ENCODE data around the gene KLHL29.

DNA sequence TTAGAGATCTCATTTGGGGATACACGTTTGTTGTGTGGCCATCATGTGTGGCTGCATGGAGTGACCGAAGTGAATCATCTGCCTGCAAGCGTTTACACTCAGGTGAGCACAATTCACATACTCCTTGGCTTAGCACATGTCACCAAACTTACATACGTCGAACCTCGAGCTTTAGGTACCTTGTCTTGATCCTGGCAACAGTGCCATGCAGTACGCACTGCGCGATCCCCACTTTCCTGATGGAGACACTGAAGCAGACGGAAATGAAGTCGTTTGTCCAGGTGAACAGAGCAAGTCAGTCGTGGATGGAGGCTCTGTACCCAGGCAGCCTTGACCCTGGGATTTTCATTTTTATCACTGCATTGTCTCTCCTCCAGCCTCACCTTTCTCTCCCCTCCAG is 32.3 kb downstream of the KLHL29 start:
- TF ChIP-seq, protein P1, sequence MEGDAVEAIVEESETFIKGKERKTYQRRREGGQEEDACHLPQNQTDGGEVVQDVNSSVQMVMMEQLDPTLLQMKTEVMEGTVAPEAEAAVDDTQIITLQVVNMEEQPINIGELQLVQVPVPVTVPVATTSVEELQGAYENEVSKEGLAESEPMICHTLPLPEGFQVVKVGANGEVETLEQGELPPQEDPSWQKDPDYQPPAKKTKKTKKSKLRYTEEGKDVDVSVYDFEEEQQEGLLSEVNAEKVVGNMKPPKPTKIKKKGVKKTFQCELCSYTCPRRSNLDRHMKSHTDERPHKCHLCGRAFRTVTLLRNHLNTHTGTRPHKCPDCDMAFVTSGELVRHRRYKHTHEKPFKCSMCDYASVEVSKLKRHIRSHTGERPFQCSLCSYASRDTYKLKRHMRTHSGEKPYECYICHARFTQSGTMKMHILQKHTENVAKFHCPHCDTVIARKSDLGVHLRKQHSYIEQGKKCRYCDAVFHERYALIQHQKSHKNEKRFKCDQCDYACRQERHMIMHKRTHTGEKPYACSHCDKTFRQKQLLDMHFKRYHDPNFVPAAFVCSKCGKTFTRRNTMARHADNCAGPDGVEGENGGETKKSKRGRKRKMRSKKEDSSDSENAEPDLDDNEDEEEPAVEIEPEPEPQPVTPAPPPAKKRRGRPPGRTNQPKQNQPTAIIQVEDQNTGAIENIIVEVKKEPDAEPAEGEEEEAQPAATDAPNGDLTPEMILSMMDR (IDR thresholded peaks at IDR 0.05) = no peak
- no peak for TF ChIP-seq REST (IDR thresholded peaks at IDR 0.05; ENCODE audit: insufficient read depth in 1 of 2, low read depth in 2 of 2, low read length in 1 of 2)

Measured in Panc1 (cell line).